GM19099 (cell line): ENCODE data around the gene CARD10.

Experiments
- POLR2A ChIP-seq: IDR thresholded peaks from 3 replicates; pipeline ENCODE4 v1.6.1; 2011; ENCODE audit warnings: low read depth; ENCODE audit not compliant: insufficient read length; ENCODE audit errors: extremely low read depth

The CARD10 gene

GRCh38 chr22:37542959-37543358, 23.7 kb upstream of the CARD10 start:
- no peak for TF ChIP-seq POLR2A

- no peak for TF ChIP-seq POLR2A
Observed at GRCh38 chr22:37538590-37539357, 19.6 kb upstream of the CARD10 start.

- TF ChIP-seq POLR2A = no peak
Observed at GRCh38 chr22:37535159-37535558, 15.9 kb upstream of the CARD10 start.

- TF ChIP-seq POLR2A = no peak
Observed at GRCh38 chr22:37534445-37534844, 15.2 kb upstream of the CARD10 start.

GRCh38 chr22:37533995-37534394, 14.8 kb upstream of the CARD10 start:
- no peak for TF ChIP-seq POLR2A

GRCh38 chr22:37529652-37530345, 10.6 kb upstream of the CARD10 start:
- no peak for TF ChIP-seq POLR2A

GRCh38 chr22:37526376-37526775, 7.2 kb upstream of the CARD10 start:
- no peak for TF ChIP-seq POLR2A

- no peak for TF ChIP-seq POLR2A
Observed at GRCh38 chr22:37525746-37526350, 6.6 kb upstream of the CARD10 start.

GRCh38 chr22:37525073-37525745, 6.0 kb upstream of the CARD10 start:
- no peak for TF ChIP-seq POLR2A

- TF ChIP-seq POLR2A = no peak
Observed at GRCh38 chr22:37522482-37522881, 3.3 kb upstream of the CARD10 start.

GRCh38 chr22:37521236-37521739, 2.1 kb upstream of the CARD10 start:
- no peak for TF ChIP-seq POLR2A

GRCh38 chr22:37520776-37521191, 1.6 kb upstream of the CARD10 start:
- no peak for TF ChIP-seq POLR2A

- no peak for TF ChIP-seq POLR2A
Observed at GRCh38 chr22:37518509-37519267, 527 bp downstream of the CARD10 start.

GRCh38 chr22:37517826-37518450, 1.3 kb downstream of the CARD10 start:
- TF ChIP-seq POLR2A = no peak
